HPDE6-E6E7 (cell line): ENCODE measurements around the gene KIF22.

Experiments used
- DNase-seq: peaks from one replicate; pipeline ENCODE4 v3.0.0; 2011; ENCODE audit warnings: missing footprints; ENCODE audit errors: extremely low spot score

The KIF22 gene

GRCh38 chr16:29840240-29840639 lies 49.7 kb downstream of the KIF22 start:
- no peak for DNase-seq

DNA sequence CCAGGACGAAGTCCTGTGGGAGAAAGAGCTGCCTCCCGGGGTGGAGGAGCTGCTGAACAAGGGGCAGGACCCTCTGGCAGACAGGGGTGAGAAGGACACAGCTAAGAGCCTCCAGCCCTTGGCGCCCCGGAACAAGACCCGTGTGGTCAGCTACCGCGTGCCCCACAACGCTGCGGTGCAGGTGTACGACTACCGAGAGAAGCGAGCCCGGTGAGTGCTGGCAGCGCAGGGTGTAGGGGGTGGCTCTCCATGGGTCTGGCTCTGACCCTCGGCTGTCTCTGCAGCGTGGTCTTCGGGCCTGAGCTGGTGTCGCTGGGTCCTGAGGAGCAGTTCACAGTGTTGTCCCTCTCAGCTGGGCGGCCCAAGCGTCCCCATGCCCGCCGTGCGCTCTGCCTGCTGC lies 51.1 kb downstream of the KIF22 start:
- no peak for DNase-seq

GRCh38 chr16:29842732-29843346 lies 52.3 kb downstream of the KIF22 start:
- DNase-seq: no peak

DNA sequence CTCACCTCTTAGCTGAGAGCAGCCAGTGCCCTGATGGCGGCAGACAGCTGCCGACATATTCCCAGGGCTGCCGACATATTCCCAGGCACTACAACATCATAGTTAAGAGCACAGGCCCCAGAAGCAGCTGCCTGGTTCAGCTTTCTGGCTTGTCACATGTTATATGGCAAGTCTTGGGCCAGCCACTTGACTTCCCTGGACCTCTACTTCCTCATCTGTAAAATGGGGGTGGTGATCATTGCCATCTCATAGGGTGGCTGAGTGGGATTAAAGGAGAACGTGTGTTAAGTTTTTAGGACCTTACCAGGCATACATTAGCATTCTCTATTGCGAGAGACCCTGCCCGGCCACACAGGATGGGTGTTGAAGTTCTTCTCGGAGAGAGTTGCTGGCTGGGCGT lies 53.4 kb downstream of the KIF22 start:
- no peak for DNase-seq

DNA sequence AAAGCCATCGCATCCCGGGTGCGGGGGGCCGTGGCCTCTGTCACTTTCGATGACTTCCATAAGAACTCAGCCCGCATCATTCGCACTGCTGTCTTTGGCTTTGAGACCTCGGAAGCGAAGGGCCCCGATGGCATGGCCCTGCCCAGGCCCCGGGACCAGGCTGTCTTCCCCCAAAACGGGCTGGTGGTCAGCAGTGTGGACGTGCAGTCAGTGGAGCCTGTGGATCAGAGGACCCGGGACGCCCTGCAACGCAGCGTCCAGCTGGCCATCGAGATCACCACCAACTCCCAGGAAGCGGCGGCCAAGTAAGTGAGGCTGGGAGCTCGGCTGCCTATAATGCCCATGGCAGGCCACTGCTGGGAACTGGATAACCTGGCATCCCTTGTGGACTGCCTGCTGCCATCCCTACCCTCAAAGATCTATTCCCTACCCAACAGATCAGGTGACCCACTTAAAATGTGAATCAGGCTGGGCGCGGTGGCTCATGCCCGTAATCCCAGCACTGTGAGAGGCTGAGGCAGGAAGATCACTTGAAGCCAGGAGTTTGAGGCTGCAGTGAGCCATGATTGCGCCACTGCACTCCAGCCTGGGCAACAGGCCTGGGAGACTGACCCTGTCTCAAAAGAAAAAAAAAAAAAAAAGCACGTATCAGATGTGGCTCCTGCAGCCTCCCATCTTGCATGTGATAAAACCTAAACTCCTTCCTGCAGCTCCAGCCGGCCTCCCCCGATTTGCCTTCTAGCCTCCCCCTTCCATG lies 54.2 kb downstream of the KIF22 start:
- DNase-seq: no peak

DNA sequence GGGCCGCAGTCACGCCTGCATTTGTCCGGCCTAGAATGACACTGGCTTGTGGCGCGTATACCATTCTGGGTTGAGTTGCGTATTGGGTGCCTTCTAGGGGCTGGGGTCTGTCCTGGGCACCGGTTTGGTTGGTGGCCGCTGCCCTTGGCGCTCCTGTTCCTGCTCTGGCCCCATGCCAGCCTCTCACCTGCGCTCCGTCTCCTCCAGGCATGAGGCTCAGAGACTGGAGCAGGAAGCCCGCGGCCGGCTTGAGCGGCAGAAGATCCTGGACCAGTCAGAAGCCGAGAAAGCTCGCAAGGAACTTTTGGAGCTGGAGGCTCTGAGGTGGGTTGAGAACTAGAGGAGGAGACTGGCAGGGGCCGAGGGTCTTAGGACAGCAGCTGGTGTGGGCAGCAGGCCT lies 55.1 kb downstream of the KIF22 start:
- no peak for DNase-seq

- DNase-seq: peak; percentile 54
Observed at GRCh38 chr16:29848420-29849297, 58.1 kb downstream of the KIF22 start.

DNA sequence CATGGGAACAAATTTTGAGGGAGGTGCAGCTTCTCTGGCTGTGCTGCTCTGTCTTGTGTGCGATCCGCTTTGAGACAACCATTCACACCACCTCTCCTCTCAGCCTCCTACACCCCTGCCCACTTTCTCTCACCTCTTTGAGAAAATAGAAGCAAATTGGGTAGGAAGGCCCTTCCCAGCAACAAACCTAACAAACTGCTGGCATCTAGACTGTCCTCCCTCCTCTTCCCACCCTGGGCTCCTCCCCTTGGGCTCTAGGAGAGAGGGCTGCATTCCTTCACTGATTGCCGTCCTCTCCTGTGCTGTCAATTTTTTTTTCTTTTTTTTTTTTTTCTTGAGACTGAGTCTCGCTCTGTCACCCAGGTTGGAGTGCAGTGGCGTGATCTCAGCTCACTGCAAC lies 59.0 kb downstream of the KIF22 start:
- DNase-seq: no peak

GRCh38 chr16:29850998-29851397 lies 60.4 kb downstream of the KIF22 start:
- DNase-seq: no peak

DNA sequence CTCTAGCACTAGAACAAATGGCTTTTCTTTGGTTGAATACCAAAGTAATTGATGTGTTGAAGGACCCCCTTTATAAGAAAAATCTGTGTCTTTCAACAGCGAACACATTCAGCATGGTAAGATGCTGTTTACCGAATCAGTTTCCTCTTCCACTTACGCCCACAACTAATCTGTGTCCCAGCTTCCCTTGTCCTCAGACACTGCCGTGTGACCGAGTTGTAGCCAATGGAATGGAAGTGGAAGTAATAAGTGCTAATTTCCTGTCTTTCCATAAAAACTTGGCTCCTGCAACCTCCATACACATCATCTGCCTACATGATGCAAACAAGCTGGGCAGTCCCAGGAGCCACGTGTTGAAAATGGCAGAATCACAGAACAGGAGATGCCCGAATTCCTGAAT lies 62.1 kb downstream of the KIF22 start:
- DNase-seq: no peak

DNA sequence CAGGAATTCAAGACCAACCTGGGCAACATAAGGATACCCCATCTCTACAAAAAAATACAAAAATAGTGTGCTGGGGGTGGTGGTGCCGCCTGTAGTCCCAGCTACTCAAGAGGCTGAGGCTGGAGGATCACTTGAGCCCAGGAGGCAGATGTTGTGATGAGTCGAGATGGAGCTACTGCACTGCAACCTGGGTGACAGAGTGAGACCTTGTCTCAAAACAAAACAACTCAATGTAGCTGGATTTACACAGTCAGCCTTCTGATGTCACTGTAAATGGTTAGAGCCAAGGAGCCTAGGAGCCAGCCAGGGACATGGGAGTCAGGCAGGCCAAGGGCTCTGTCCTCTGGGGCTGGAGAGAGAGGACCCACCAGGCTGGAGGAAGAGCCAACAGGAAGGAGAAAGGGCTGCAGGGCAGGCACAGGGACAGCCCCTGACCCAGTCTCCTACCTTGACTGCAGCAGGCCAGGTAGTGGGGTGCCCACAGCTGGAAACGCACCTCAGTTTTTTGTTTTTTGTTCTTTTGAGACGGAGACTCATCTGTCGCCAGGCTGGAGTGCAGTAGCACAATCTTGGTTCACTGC lies 64.1 kb downstream of the KIF22 start:
- no peak for DNase-seq
